ENCODE measurements around the gene GPC6. TPM values are rescaled to one million over a fixed set of nuclear protein-coding genes. Genes with fewer than 3 reads are reported as not detected.

GPC6 gene
- total RNA-seq, 1 donor from 2014 or later: 42.9 TPM

DNA sequence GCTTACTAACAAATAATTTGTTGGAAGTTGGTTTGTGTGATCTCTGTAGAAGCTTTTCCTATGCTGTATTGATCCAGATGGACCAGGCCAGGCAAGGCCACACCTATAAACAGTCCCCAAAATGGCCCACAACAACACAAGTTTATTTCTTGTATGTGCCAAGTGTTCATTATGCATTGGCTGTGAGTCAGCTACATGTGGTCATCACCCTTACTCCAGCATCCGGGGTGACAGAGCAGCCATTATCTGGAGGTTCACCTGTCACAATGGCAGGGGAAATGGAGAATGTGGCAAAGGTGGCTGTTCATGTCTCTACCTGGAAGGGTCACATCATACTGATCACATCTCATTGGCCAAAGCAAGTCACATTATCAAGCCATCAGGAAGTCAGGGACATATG lies 1088.6 kb downstream of the GPC6 start:
- H3K4me2 ChIP-seq: no peak overlapping the region
- Mint-ChIP-seq H3K36me3 (no peaks in the 10 kb centered on the region), H3K27ac (no peak overlapping the region), H3K27me3 (ENCODE audit: insufficient read depth, low read depth) (peaks cover 6% of the 10 kb centered on the region), H3K4me1 (peaks cover 43% of the 10 kb centered on the region), H3K9me3 (no peaks in the 10 kb centered on the region), H3K4me3 (no peak overlapping the region)
- H3F3A ChIP-seq (ENCODE audit: low read depth): peaks cover 9% of the 10 kb centered on the region
- no peak overlapping the region for H3K27ac ChIP-seq
- TF ChIP-seq, protein P1, sequence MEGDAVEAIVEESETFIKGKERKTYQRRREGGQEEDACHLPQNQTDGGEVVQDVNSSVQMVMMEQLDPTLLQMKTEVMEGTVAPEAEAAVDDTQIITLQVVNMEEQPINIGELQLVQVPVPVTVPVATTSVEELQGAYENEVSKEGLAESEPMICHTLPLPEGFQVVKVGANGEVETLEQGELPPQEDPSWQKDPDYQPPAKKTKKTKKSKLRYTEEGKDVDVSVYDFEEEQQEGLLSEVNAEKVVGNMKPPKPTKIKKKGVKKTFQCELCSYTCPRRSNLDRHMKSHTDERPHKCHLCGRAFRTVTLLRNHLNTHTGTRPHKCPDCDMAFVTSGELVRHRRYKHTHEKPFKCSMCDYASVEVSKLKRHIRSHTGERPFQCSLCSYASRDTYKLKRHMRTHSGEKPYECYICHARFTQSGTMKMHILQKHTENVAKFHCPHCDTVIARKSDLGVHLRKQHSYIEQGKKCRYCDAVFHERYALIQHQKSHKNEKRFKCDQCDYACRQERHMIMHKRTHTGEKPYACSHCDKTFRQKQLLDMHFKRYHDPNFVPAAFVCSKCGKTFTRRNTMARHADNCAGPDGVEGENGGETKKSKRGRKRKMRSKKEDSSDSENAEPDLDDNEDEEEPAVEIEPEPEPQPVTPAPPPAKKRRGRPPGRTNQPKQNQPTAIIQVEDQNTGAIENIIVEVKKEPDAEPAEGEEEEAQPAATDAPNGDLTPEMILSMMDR (IDR thresholded peaks at IDR 0.05): no peak
- TF ChIP-seq EZH2 (IDR thresholded peaks at IDR 0.05) (no peak), EZH2phosphoT487 (IDR thresholded peaks at IDR 0.05) (no peak)
- peaks cover 34% of the 10 kb centered on the region for H3K27me3 ChIP-seq
- no peak overlapping the region for H2AFZ ChIP-seq (replicated peaks)
- H3K9ac ChIP-seq: no peak overlapping the region
- H3K9me3 ChIP-seq (ENCODE audit: low read depth): no peaks in the 10 kb centered on the region
- H4K20me1 ChIP-seq (ENCODE audit: low read depth): peaks cover 19% of the 10 kb centered on the region
- peaks cover 26% of the 10 kb centered on the region for H3K4me1 ChIP-seq
- H3K36me3 ChIP-seq: no peaks in the 10 kb centered on the region
- DNase-seq (ENCODE audit: low spot score): no peak
- H3K79me2 ChIP-seq (ENCODE audit: low read depth): no peaks in the 10 kb centered on the region
- H3K4me3 ChIP-seq: no peak overlapping the region

DNA sequence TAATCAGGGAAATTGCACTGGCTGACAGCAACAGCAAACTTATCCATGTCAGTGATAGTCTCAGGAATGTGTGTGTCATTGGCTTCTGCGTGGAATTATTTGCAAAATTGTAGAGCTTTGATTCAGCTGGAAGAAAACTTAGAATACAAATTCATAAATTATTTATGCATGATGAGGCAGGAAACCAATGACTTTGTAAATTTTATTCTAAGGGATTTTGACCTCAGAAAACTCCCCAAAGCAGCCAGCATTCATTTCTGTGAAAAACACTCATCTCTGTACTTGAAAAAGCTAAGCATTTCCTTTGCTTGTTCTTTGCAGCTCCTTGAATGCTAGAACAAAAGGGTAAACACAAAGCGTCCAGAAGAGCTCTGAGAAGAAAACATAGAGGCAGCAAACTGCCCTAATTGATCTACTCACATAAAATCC lies 1090.5 kb downstream of the GPC6 start:
- H3K4me1 ChIP-seq: peaks cover 23% of the 10 kb centered on the region
- Mint-ChIP-seq H3K27me3 (ENCODE audit: insufficient read depth, low read depth) (peaks cover 2% of the 10 kb centered on the region), H3K9me3 (no peaks in the 10 kb centered on the region), H3K4me3 (no peak overlapping the region), H3K36me3 (no peaks in the 10 kb centered on the region), H3K4me1 (peaks cover 37% of the 10 kb centered on the region), H3K27ac (peak overlapping the region; percentile 24)
- no peak overlapping the region for H3K9ac ChIP-seq
- no peak overlapping the region for H3K4me3 ChIP-seq
- peaks cover 6% of the 10 kb centered on the region for H3F3A ChIP-seq (ENCODE audit: low read depth)
- H2AFZ ChIP-seq (replicated peaks): no peak overlapping the region
- no peaks in the 10 kb centered on the region for H3K9me3 ChIP-seq (ENCODE audit: low read depth)
- H3K79me2 ChIP-seq (ENCODE audit: low read depth): no peaks in the 10 kb centered on the region
- DNase-seq (ENCODE audit: low spot score): no peak
- no peak overlapping the region for H3K27ac ChIP-seq
- peaks cover 17% of the 10 kb centered on the region for H3K27me3 ChIP-seq
- no peak overlapping the region for H3K4me2 ChIP-seq
- peaks cover 12% of the 10 kb centered on the region for H4K20me1 ChIP-seq (ENCODE audit: low read depth)
- TF ChIP-seq, protein P1 (IDR thresholded peaks at IDR 0.05): no peak
- TF ChIP-seq EZH2phosphoT487 (IDR thresholded peaks at IDR 0.05): no peak
- TF ChIP-seq EZH2 (IDR thresholded peaks at IDR 0.05): no peak
- no peaks in the 10 kb centered on the region for H3K36me3 ChIP-seq

DNA sequence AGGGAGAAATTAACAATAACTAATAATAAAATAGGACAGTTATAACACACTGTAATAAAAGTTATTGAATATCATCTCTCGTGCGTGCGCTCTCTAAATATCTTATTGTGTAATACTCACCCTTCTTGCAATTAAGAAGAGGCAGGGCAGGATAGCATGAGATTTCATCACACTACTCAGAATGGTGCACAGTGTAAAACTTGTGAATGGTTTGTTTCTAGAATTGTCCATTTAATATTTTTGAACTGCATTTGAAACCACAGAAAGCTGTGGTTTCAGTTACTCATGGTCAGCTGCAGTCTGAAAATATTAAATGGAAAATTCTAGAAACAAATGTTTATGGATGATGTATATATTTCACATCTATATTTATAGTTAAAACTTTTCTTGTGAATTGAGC lies 1091.8 kb downstream of the GPC6 start:
- Histone ChIP-seq H3K4me3 (no peak overlapping the region), H3K4me2 (no peak overlapping the region), H3K79me2 (ENCODE audit: low read depth) (no peaks in the 10 kb centered on the region), H3K9ac (no peak overlapping the region), H3F3A (ENCODE audit: low read depth) (no peaks in the 10 kb centered on the region), H3K36me3 (no peaks in the 10 kb centered on the region), H3K27me3 (peaks cover 6% of the 10 kb centered on the region), H3K27ac (no peak overlapping the region), H3K9me3 (ENCODE audit: low read depth) (no peaks in the 10 kb centered on the region), H3K4me1 (peaks cover 10% of the 10 kb centered on the region), H2AFZ (replicated peaks) (no peak overlapping the region), H4K20me1 (ENCODE audit: low read depth) (peaks cover under 1% of the 10 kb centered on the region)
- H3K27me3 Mint-ChIP-seq (ENCODE audit: insufficient read depth, low read depth): peaks cover 2% of the 10 kb centered on the region
- H3K9me3 Mint-ChIP-seq: no peaks in the 10 kb centered on the region
- H3K27ac Mint-ChIP-seq: no peak overlapping the region
- no peak for DNase-seq (ENCODE audit: low spot score)
- H3K36me3 Mint-ChIP-seq: no peaks in the 10 kb centered on the region
- peaks cover 23% of the 10 kb centered on the region for H3K4me1 Mint-ChIP-seq
- TF ChIP-seq EZH2 (IDR thresholded peaks at IDR 0.05): no peak
- TF ChIP-seq, protein P1 (IDR thresholded peaks at IDR 0.05): no peak
- TF ChIP-seq EZH2phosphoT487 (IDR thresholded peaks at IDR 0.05): no peak
- H3K4me3 Mint-ChIP-seq: no peak overlapping the region

Measured in neural progenitor cell (in vitro differentiated cells).